H1 (cell line): Measurements from ENCODE around the gene FBXO46. TPM values are rescaled to one million over a fixed set of nuclear protein-coding genes. Genes with fewer than 3 reads are reported as not detected.

Experiments
- CTCF ChIA-PET: fragments of 300-600 bp; sonication (Branson Sonifier 250); formaldehyde crosslinking; loops from one replicate; lab custom pipeline; 2021; ENCODE audit not compliant: partially characterized antibody; lab: Charles Lee
- POLR2A ChIA-PET: fragments of 300-600 bp; sonication (Branson Sonifier 250); formaldehyde crosslinking; loops from one replicate; lab custom pipeline; 2021; ENCODE audit warnings: inconsistent platforms; ENCODE audit not compliant: partially characterized antibody; lab: Charles Lee
- DNase-seq, 2 experiments: peaks; one replicate each; pipeline versions ENCODE4 v3.0.0 to v3.0.0-alpha.2; 2010 to 2022; ENCODE audit warnings: low spot score in 2 of 2, low read depth in 1 of 2, mixed read lengths in 1 of 2
- FAIRE-seq: peaks from 2 replicates; lab custom pipeline; 2011; peaks lifted over from hg19 to GRCh38; lab: Jason Lieb, UNC
- H2AFZ ChIP-seq: 2 replicates; pipeline ENCODE4 v1.8.1; 2012; ENCODE audit warnings: low read length, inconsistent platforms
- H2AK5ac ChIP-seq: 2 replicates; pipeline ENCODE4 v1.6.1; 2013; ENCODE audit warnings: low read depth, low read length
- H2BK120ac ChIP-seq: replicated peaks from 2 replicates; pipeline ENCODE3; 2013; ENCODE audit warnings: low read depth, low read length, inconsistent platforms
- H2BK12ac ChIP-seq: 2 replicates; pipeline ENCODE4 v1.6.1; 2013; ENCODE audit warnings: low read depth, low read length
- H2BK15ac ChIP-seq: 2 replicates; pipeline ENCODE4 v1.6.1; 2013; ENCODE audit warnings: low read length
- H2BK20ac ChIP-seq: 2 replicates; pipeline ENCODE4 v1.6.1; 2013; ENCODE audit warnings: low read length
- H2BK5ac ChIP-seq: 2 replicates; pipeline ENCODE4 v1.6.1; 2013; ENCODE audit warnings: low read depth, low read length
- H3K14ac ChIP-seq: 2 replicates; pipeline ENCODE4 v1.6.1; 2013; ENCODE audit warnings: inconsistent platforms; ENCODE audit not compliant: insufficient read length
- H3K18ac ChIP-seq: 2 replicates; pipeline ENCODE4 v1.6.1; 2013; ENCODE audit warnings: low read length; ENCODE audit errors: extremely low read depth
- H3K23ac ChIP-seq: 2 replicates; pipeline ENCODE4 v1.6.1; 2013; ENCODE audit warnings: inconsistent platforms; ENCODE audit not compliant: insufficient read length
- H3K23me2 ChIP-seq: 2 replicates; pipeline ENCODE4 v1.6.1; 2013; ENCODE audit warnings: low read depth, low read length
- H3K27ac ChIP-seq: 2 replicates; pipeline ENCODE4 v1.6.1; 2011; ENCODE audit warnings: low read depth, low read length, inconsistent platforms
- H3K27me3 ChIP-seq, 4 experiments: replicated peaks in 1 of 4; 1 replicate in 1 of 4; 2 replicates in 3 of 4; pipeline versions ENCODE4 v1.6.1 to v1.8.1; 2011 to 2013; ENCODE audit warnings: low read length in 3 of 4, mild to moderate bottlenecking in 3 of 4, inconsistent platforms in 2 of 4, mixed read lengths in 2 of 4, moderate library complexity in 1 of 4; ENCODE audit not compliant: control insufficient read depth in 3 of 4, insufficient read depth in 3 of 4; ENCODE audit errors: extremely low read depth in 1 of 4
- H3K36me3 ChIP-seq, 4 experiments: 2 replicates each; pipeline versions ENCODE4 v1.6.1 to v1.8.1; 2011 to 2013; ENCODE audit warnings: mild to moderate bottlenecking in 4 of 4, low read length in 3 of 4, moderate library complexity in 2 of 4, control low read depth in 1 of 4, inconsistent platforms in 1 of 4; ENCODE audit not compliant: insufficient read depth in 4 of 4, control insufficient read depth in 2 of 4
- H3K4ac ChIP-seq: replicated peaks from 2 replicates; pipeline ENCODE3; 2013; ENCODE audit warnings: low read length, low read depth, mixed read lengths, inconsistent platforms; ENCODE audit not compliant: insufficient read length
- H3K4me1 ChIP-seq, 4 experiments: replicated peaks in 1 of 4; 1 replicate in 1 of 4; 2 replicates in 3 of 4; pipeline versions ENCODE4 v1.6.1 to v1.8.1; 2011 to 2013; ENCODE audit warnings: low read length in 3 of 4, inconsistent platforms in 2 of 4, mixed read lengths in 1 of 4; ENCODE audit not compliant: insufficient read depth in 4 of 4, control insufficient read depth in 3 of 4
- H3K4me2 ChIP-seq, 2 experiments: 2 replicates each; pipeline versions ENCODE4 v1.6.1 to v1.8.1; 2011 to 2013; ENCODE audit warnings: low read depth in 2 of 2, low read length in 2 of 2, control low read depth in 1 of 2, inconsistent platforms in 1 of 2, mild to moderate bottlenecking in 1 of 2; ENCODE audit not compliant: insufficient read depth in 1 of 2
- H3K4me3 ChIP-seq, 4 experiments: fragments of 200-600, 300-600 bp in 1 of 4; sonication (generic), shearing (Covaris generic), sonication (Bioruptor Twin) in 1 of 4; 2 replicates each; pipeline versions ENCODE4 v1.5.1 to v1.8.1; 2011 to 2016; ENCODE audit warnings: low read length in 4 of 4, low read depth in 3 of 4, control low read depth in 2 of 4, inconsistent platforms in 2 of 4, mild to moderate bottlenecking in 2 of 4, mixed read lengths in 1 of 4, moderate library complexity in 1 of 4; ENCODE audit not compliant: insufficient read depth in 2 of 4; ENCODE audit errors: extremely low read depth in 1 of 4
- H3K56ac ChIP-seq: replicated peaks from 2 replicates; pipeline ENCODE3; 2013; ENCODE audit warnings: low read depth, mild to moderate bottlenecking, mixed read lengths, low read length, inconsistent platforms; ENCODE audit not compliant: insufficient read length
- H3K79me1 ChIP-seq: 2 replicates; pipeline ENCODE4 v1.6.1; 2013; ENCODE audit warnings: low read depth, low read length, control low read depth
- H3K79me2 ChIP-seq, 2 experiments: 2 replicates each; pipeline versions ENCODE4 v1.6.1 to v1.8.1; 2012 to 2013; ENCODE audit warnings: low read length in 2 of 2, mild to moderate bottlenecking in 2 of 2, inconsistent platforms in 1 of 2; ENCODE audit not compliant: insufficient read depth in 2 of 2, control insufficient read depth in 1 of 2
- H3K9ac ChIP-seq, 4 experiments: replicated peaks in 1 of 4; 1 replicate in 1 of 4; 2 replicates in 3 of 4; pipeline versions ENCODE4 v1.6.1 to v1.8.1; 2011 to 2013; ENCODE audit warnings: low read depth in 3 of 4, low read length in 3 of 4, control low read depth in 2 of 4, mild to moderate bottlenecking in 2 of 4, moderate library complexity in 2 of 4, inconsistent platforms in 1 of 4; ENCODE audit errors: extremely low read depth in 1 of 4
- H3K9me3 ChIP-seq, 2 experiments: 2 replicates each; pipeline versions ENCODE4 v1.6.1 to v1.8.1; 2012 to 2013; ENCODE audit warnings: mild to moderate bottlenecking in 2 of 2, moderate library complexity in 2 of 2, control low read depth in 1 of 2, inconsistent platforms in 1 of 2, low read depth in 1 of 2, low read length in 1 of 2, mixed read lengths in 1 of 2; ENCODE audit not compliant: insufficient read depth in 2 of 2
- H4K20me1 ChIP-seq, 2 experiments: replicated peaks in 1 of 2; 2 replicates each; pipeline versions ENCODE3 to v1.8.1; 2011 to 2013; ENCODE audit warnings: inconsistent platforms in 2 of 2, low read length in 2 of 2, mild to moderate bottlenecking in 1 of 2; ENCODE audit not compliant: insufficient read depth in 2 of 2, control insufficient read depth in 1 of 2
- H4K5ac ChIP-seq: 2 replicates; pipeline ENCODE4 v1.6.1; 2013; ENCODE audit warnings: low read length, low read depth, mixed read lengths, inconsistent platforms; ENCODE audit not compliant: insufficient read length
- H4K8ac ChIP-seq: 2 replicates; pipeline ENCODE4 v1.8.0; 2013; ENCODE audit warnings: mild to moderate bottlenecking, moderate library complexity, low read length, inconsistent platforms; ENCODE audit not compliant: insufficient read depth; ENCODE audit errors: extremely low read depth
- H4K91ac ChIP-seq: replicated peaks from 2 replicates; pipeline ENCODE3; 2013; ENCODE audit warnings: low read length, mixed read lengths, inconsistent platforms; ENCODE audit not compliant: insufficient read length
- CBX5 ChIP-seq: fragments of 300-800, 300-1000 bp; sonication (generic); IDR thresholded peaks from 2 replicates; pipeline ENCODE4 v1.7.1; 2016; ENCODE audit warnings: antibody characterized with exemption, low read length, low read depth
- CEBPB ChIP-seq: IDR thresholded peaks from 2 replicates; pipeline ENCODE4 v1.6.1; 2012; ENCODE audit warnings: low read depth, low read length
- EGR1 ChIP-seq: IDR thresholded peaks from 2 replicates; pipeline ENCODE4 v1.6.1; 2011; ENCODE audit warnings: low read depth, low read length, borderline replicate concordance
- HDAC2 ChIP-seq, 2 experiments: fragments of 300-600 bp in 1 of 2; sonication (generic) in 1 of 2; IDR thresholded peaks; 2 replicates each; pipeline ENCODE4 v1.6.1; 2011 to 2012; ENCODE audit warnings: low read depth in 2 of 2, low read length in 2 of 2, mild to moderate bottlenecking in 2 of 2, moderate library complexity in 2 of 2, borderline replicate concordance in 1 of 2, inconsistent platforms in 1 of 2
- POLR2A ChIP-seq, 2 experiments: IDR thresholded peaks; 1 replicate in 1 of 2; 2 replicates in 1 of 2; pipeline ENCODE4 v1.6.1; 2011; ENCODE audit warnings: low read depth in 2 of 2, low read length in 2 of 2, mild to moderate bottlenecking in 2 of 2; ENCODE audit errors: control extremely low read depth in 1 of 2
- POU5F1 ChIP-seq: IDR thresholded peaks from 2 replicates; pipeline ENCODE4 v1.6.1; 2011; ENCODE audit warnings: low read depth, mild to moderate bottlenecking, low read length, moderate library complexity
- RNF2 ChIP-seq: fragments of 200-900, 300-1000 bp; sonication (generic); IDR thresholded peaks from 2 replicates; pipeline ENCODE4 v1.7.1; 2016; ENCODE audit warnings: borderline replicate concordance, low read depth, mild to moderate bottlenecking, antibody characterized with exemption, low read length; ENCODE audit not compliant: poor library complexity, severe bottlenecking; ENCODE audit errors: missing control alignments
- SAP30 ChIP-seq: fragments of 300-600 bp; sonication (generic); IDR thresholded peaks from 2 replicates; pipeline ENCODE4 v1.7.1; 2012; ENCODE audit warnings: low read length, moderate library complexity, mild to moderate bottlenecking, inconsistent platforms; ENCODE audit not compliant: insufficient read depth, insufficient replicate concordance
- SRF ChIP-seq: IDR thresholded peaks from 2 replicates; pipeline ENCODE4 v1.6.1; 2011; ENCODE audit warnings: mild to moderate bottlenecking, low read depth, low read length, moderate library complexity
- TEAD4 ChIP-seq: IDR thresholded peaks from 2 replicates; pipeline ENCODE4 v1.6.1; 2012; ENCODE audit warnings: low read depth, low read length, inconsistent platforms, mixed read lengths
- YY1 ChIP-seq: IDR thresholded peaks from 2 replicates; pipeline ENCODE4 v1.6.1; 2011; ENCODE audit warnings: low read depth, mild to moderate bottlenecking, low read length
- WGBS, 2 experiments: shearing (Covaris generic) in 1 of 2; methylation state at CpG; one replicate each; pipeline versions ENCODE4 v1.1.6 to v1.1.7; 2013 to 2015; ENCODE audit warnings: low lambda C conversion rate in 2 of 2, mixed read lengths in 2 of 2, inconsistent platforms in 1 of 2, low coverage in 1 of 2, missing lambda C conversion rate in 1 of 2; ENCODE audit not compliant: insufficient replicate concordance in 2 of 2, insufficient coverage in 1 of 2, insufficient read length in 1 of 2; ENCODE audit errors: extremely low coverage in 1 of 2, missing lambda C conversion rate in 1 of 2; 5-methylcytosine and 5-hydroxymethylcytosine counted together
- polyA plus RNA-seq, 7 experiments: library from polyadenylated mRNA; depleted of rRNA in 3 of 7; stranded (reverse) in 5 of 7; unstranded in 2 of 7; fragments of >200 nt in 5 of 7; fragments of 200-250 nt in 2 of 7; gene quantifications; 1 replicate in 5 of 7; 2 replicates in 1 of 7; 4 replicates in 1 of 7; pipeline versions ENCODE4 v1.2.1 to v1.2.3, GENCODE V29; 2011 to 2013; ENCODE audit warnings: missing spikeins in 2 of 7, mixed read lengths in 2 of 7
- total RNA-seq: library from RNA; stranded (reverse); fragmentation: NEBNext Ultra II Directional; extraction: Animal tissue kit (Norgen Biotek cat#: 25700); gene quantifications from 2 replicates; pipeline ENCODE4 v1.2.1, GENCODE V29; 2021
- TF ChIP-seq, protein P1 (sequence below): IDR thresholded peaks from 2 replicates; pipeline ENCODE4 v1.6.1; 2011; ENCODE audit warnings: low read length, improper control_type of control experiment

The FBXO46 gene
- total and polyA plus RNA-seq, 2 of the 8 experiments (the other 6 are each of a cell fraction or from before 2014, with no cell fraction given): 11.2 to 38.9 TPM

DNA sequence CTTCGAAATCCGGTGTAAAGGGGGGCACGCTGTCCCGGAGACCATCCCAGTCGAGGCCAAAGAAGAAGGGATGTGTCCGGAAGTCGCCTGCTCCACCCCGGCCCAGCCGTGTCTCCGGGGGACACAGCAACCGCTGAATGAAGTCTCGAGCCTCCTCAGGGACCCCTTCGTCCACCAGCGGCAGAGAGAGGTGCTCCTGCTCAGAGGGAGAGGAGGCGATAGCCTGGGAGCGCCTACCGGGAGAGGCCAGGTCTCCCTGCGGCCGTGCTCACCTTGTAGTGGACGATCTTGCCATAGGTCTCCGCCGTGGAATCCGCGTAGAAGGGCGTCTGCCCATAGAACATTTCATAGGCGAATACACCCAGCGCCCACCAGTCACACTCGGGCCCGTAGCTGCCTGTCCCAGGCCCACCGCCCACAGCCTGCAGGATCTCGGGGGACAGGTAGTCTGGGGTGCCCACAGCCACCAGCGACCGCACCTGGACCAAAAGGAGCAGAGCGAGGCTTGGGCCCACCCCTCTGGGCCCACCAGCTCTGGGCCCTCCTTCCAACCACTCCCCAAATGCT, 46.8 kb upstream of the FBXO46 start:
- FAIRE-seq: no peak
- Histone ChIP-seq H2AK5ac (no peak overlapping the region), H2BK120ac (no peak overlapping the region), H4K20me1 (peaks cover 4 to 14% of the 10 kb centered on the region in 2 experiments), H3K56ac (no peak overlapping the region), H3K4me1 (peaks cover 3 to 26% (median 13%) of the 10 kb centered on the region in 4 experiments), H3K9ac (no peak overlapping the region), H3K4me3 (no peak overlapping the region), H4K5ac (no peak overlapping the region), H3K23me2 (peaks cover 4% of the 10 kb centered on the region; the same call in 1 of the 2 replicates), H3K27me3 (peaks cover 0 to 6% (median 0%) of the 10 kb centered on the region in 4 experiments; a peak in 1 of 7 replicates), H3K14ac (no peak overlapping the region), H2BK20ac (no peak overlapping the region), H3K79me1 (no peaks in the 10 kb centered on the region), H3K36me3 (peaks cover 3 to 10% (median 7%) of the 10 kb centered on the region in 4 experiments; a peak in 5 of 8 replicates), H3K18ac (no peak overlapping the region), H4K91ac (no peak overlapping the region), H3K79me2 (no peaks in the 10 kb centered on the region), H3K4me2 (no peak overlapping the region), H3K9me3 (no peaks in the 10 kb centered on the region), H2BK12ac (no peak overlapping the region), H2BK15ac (no peak overlapping the region), H4K8ac (no peak overlapping the region; the same call in 1 of the 2 replicates), H2AFZ (no peak overlapping the region), H3K4ac (no peak overlapping the region), H3K27ac (no peak overlapping the region), H2BK5ac (no peak overlapping the region), H3K23ac (no peak overlapping the region)
- CTCF ChIA-PET: interaction anchor here (1.0 kb wide), 1 partner anchor 56 kb away, joined by 4 read pairs; no protein-coding TSS in a partner anchor
- 97% methylated on average over 34 of the region's 34 CpGs; no CpG with 5 or more reads in 1 of the 2 experiments for WGBS, 2 experiments
- POLR2A ChIA-PET: interaction anchor here (0.7 to 12.8 kb wide), 4 partner anchors 7 to 60 kb away, joined by 3 to 175 read pairs (median 69); partner anchors contain the start of genes RSPH6A and SIX5
- DNase-seq: no peak
- TF ChIP-seq EGR1 (no peak), POLR2A (IDR thresholded peaks at IDR 0.05; ENCODE audit: control extremely low read depth in 1 of 2, low read depth in 2 of 2, low read length in 2 of 2) (no peak), HDAC2 (IDR thresholded peaks at IDR 0.05; ENCODE audit: borderline replicate concordance in 1 of 2, low read depth in 2 of 2, low read length in 2 of 2) (no peak), CEBPB (no peak), SRF (no peak), SAP30 (no peak), POU5F1 (no peak), TEAD4 (no peak), CBX5 (no peak), RNF2 (no peak), YY1 (no peak)
- TF ChIP-seq, protein P1, sequence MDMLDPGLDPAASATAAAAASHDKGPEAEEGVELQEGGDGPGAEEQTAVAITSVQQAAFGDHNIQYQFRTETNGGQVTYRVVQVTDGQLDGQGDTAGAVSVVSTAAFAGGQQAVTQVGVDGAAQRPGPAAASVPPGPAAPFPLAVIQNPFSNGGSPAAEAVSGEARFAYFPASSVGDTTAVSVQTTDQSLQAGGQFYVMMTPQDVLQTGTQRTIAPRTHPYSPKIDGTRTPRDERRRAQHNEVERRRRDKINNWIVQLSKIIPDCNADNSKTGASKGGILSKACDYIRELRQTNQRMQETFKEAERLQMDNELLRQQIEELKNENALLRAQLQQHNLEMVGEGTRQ: no peak
